Measurements from ENCODE around the gene NUP35. TPM values are rescaled to one million over a fixed set of nuclear protein-coding genes. Genes with fewer than 3 reads are reported as not detected.

The NUP35 gene
- total RNA-seq, 4 donors from 2014 or later, result 0.75 to 29.1 (median 8.0) TPM

DNA sequence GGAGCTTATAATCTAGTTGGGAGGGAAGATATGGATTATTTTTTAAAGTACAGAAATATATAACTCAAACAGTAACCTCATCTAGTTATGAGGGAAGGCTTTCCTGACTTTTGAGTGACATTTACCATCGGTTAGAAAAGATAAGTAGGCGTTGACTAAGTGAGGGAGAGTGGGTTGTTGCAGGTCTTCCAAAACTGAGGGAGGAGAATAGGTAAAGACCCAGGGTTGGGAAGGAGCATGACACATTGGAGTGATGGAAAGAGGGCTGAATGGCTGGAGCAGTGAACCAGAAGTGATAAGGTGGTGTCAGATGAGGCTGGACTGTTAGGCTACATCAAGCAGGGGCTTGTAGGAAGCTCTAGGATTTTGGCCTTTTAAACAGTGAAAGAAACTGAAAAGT lies 10.6 kb upstream of the NUP35 start:
- TF ChIP-seq, protein P1, sequence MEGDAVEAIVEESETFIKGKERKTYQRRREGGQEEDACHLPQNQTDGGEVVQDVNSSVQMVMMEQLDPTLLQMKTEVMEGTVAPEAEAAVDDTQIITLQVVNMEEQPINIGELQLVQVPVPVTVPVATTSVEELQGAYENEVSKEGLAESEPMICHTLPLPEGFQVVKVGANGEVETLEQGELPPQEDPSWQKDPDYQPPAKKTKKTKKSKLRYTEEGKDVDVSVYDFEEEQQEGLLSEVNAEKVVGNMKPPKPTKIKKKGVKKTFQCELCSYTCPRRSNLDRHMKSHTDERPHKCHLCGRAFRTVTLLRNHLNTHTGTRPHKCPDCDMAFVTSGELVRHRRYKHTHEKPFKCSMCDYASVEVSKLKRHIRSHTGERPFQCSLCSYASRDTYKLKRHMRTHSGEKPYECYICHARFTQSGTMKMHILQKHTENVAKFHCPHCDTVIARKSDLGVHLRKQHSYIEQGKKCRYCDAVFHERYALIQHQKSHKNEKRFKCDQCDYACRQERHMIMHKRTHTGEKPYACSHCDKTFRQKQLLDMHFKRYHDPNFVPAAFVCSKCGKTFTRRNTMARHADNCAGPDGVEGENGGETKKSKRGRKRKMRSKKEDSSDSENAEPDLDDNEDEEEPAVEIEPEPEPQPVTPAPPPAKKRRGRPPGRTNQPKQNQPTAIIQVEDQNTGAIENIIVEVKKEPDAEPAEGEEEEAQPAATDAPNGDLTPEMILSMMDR (IDR thresholded peaks at IDR 0.05), result no peak
- no peak for TF ChIP-seq EP300 (IDR thresholded peaks at IDR 0.05; ENCODE audit: low read depth)
- in situ Hi-C loops (cut with MboI; ENCODE audit: low pct_ligation_motif_present in 1 of 4, low pct_unique_long_range_greater_than_20kb in 1 of 4, low sequenced_read_pairs in 3 of 4) (no loop called here), intact Hi-C loops (cut with DNase I; ENCODE audit: low total_unique reads) (no loop called here)
- Histone ChIP-seq H3K4me3 (no peak overlapping the region), H3K27me3 (no peaks in the 10 kb centered on the region), H3K4me1 (no peaks in the 10 kb centered on the region), H3K27ac (no peak overlapping the region), H3K36me3 (no peaks in the 10 kb centered on the region), H3K9me3 (no peaks in the 10 kb centered on the region)
- DNase-seq, result no peak
- WGBS, 2 donors (ENCODE audit: low coverage in 1 of 2), result 63 to 67% methylated on average over 2 of the region's 2 CpGs

DNA sequence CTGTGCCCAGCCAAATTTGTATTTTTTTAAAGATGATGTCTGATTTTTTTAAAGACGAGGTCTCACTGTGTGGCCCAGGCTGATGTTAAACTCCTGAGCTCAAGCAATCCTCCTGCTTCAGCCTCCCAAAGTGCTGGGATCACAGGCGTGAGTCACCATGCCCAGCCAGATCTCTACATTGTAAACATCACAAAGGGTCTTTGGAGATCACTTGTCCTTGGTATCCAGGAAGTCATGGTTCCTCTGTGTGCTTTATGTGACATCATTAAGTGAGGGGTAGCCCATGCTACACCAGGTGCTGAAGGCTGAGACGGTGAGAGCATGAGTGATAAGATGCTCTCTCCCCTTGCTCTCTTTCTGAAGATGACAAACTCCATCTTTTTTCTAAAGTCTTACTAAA lies 7.0 kb upstream of the NUP35 start:
- intact Hi-C loops (cut with DNase I; ENCODE audit: low total_unique reads), result no loop called here
- H3K36me3 ChIP-seq, result no peaks in the 10 kb centered on the region
- H3K4me3 ChIP-seq, result no peak overlapping the region
- no peak for DNase-seq
- TF ChIP-seq POLR2A (IDR thresholded peaks at IDR 0.05) (no peak), EP300 (IDR thresholded peaks at IDR 0.05; ENCODE audit: low read depth) (no peak), POLR2AphosphoS5 (IDR thresholded peaks at IDR 0.05) (no peak)
- TF ChIP-seq, protein P1 (IDR thresholded peaks at IDR 0.05), result no peak
- in situ Hi-C loops (cut with MboI; ENCODE audit: low pct_ligation_motif_present in 1 of 4, low pct_unique_long_range_greater_than_20kb in 1 of 4, low sequenced_read_pairs in 3 of 4), result no loop called here
- 85 to 88% methylated on average over 1 to 3 of the region's 3 CpGs for WGBS, 2 donors (ENCODE audit: low coverage in 1 of 2)
- H3K4me1 ChIP-seq, result no peaks in the 10 kb centered on the region
- H3K9me3 ChIP-seq, result no peaks in the 10 kb centered on the region
- no peak overlapping the region for H3K27ac ChIP-seq
- H3K27me3 ChIP-seq, result no peaks in the 10 kb centered on the region

DNA sequence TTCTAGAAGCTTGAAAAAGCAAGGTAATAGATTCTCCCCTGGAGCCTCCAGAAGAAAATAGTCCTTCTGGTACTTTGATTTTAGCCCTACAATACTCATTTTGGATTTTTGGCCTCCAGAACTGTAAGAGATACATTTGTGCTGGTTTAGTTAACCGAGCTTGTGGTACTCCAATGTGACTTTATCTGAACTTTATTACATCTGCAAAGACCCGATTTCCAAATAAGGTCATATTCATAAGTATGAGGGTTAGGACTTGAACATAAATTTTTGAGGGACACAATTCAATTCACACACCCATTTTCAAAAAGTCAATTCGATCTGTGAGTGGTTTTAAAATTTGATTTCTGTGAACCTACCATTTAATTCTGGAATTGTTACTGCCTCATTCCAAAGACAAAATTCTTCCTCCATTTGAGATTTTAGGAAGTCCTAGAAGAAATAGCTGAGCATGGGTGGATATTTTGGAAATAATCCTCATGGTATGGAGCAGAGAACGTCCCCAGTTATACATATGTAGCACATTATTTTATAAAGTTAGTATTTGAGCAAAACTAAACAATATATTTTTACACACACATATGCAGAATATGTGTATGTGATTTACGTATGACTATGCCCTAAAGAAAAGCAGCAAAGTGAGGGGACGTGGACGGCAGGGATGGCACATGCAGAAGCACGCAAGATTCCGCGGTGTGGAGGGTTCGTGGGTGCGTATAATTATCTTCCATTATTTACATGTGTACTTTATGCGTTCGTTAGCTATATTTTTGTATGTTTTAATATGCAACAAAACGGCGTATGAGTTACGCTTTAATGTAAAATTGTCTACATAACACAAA lies 905 bp upstream of the NUP35 start:
- no peaks in the 10 kb centered on the region for H3K27me3 ChIP-seq
- no peak for DNase-seq
- peak overlapping the region; percentile 28 to 74 (median 70) for H3K4me3 ChIP-seq
- peaks cover 7 to 21% (median 13%) of the 10 kb centered on the region in 4 donors for H3K4me1 ChIP-seq
- intact Hi-C loops (cut with DNase I; ENCODE audit: low total_unique reads) (no loop called here), in situ Hi-C loops (cut with MboI; ENCODE audit: low pct_ligation_motif_present in 1 of 4, low pct_unique_long_range_greater_than_20kb in 1 of 4, low sequenced_read_pairs in 3 of 4) (no loop called here)
- TF ChIP-seq EP300 (IDR thresholded peaks at IDR 0.05; ENCODE audit: low read depth), result no peak
- TF ChIP-seq, protein P1 (IDR thresholded peaks at IDR 0.05), result no peak
- TF ChIP-seq POLR2A (IDR thresholded peaks at IDR 0.05), result no peak
- TF ChIP-seq POLR2AphosphoS5 (IDR thresholded peaks at IDR 0.05), result no peak
- peak overlapping the region; percentile 89 to 95 (median 93) for H3K27ac ChIP-seq
- 27 to 34% methylated on average over 16 to 17 of the region's 17 CpGs for whole genome bisulfite sequencing, 2 donors (ENCODE audit: low coverage in 1 of 2)
- no peaks in the 10 kb centered on the region for H3K9me3 ChIP-seq
- no peaks in the 10 kb centered on the region for H3K36me3 ChIP-seq

DNA sequence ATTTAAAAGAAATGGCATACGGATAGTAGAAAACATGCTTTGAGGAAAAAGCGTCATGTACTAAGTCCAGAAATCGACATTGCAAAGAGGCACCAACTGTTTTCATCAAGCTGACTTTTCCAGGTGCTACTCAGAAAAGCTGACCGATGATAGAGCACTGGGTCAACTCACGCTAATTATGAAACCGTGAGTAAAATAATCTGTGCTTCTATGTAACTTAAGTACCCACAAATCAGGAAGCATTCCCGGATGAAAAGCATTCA lies 353 bp upstream of the NUP35 start:
- no peak for DNase-seq
- Histone ChIP-seq H3K4me1 (peaks cover 7 to 21% (median 13%) of the 10 kb centered on the region in 4 donors), H3K27me3 (no peaks in the 10 kb centered on the region), H3K36me3 (peaks cover 0 to 5% (median 0%) of the 10 kb centered on the region in 4 donors), H3K9me3 (no peaks in the 10 kb centered on the region), H3K27ac (peak overlapping the region; percentile 89 to 95 (median 93)), H3K4me3 (peak overlapping the region; percentile 28 to 74 (median 70))
- intact Hi-C loops (cut with DNase I; ENCODE audit: low total_unique reads), result no loop called here
- in situ Hi-C loops (cut with MboI; ENCODE audit: low pct_ligation_motif_present in 1 of 4, low pct_unique_long_range_greater_than_20kb in 1 of 4, low sequenced_read_pairs in 3 of 4), result no loop called here
- TF ChIP-seq EP300 (IDR thresholded peaks at IDR 0.05; ENCODE audit: low read depth) (no peak), POLR2A (IDR thresholded peaks at IDR 0.05) (no peak), POLR2AphosphoS5 (IDR thresholded peaks at IDR 0.05) (no peak)
- TF ChIP-seq, protein P1 (IDR thresholded peaks at IDR 0.05), result no peak
- 3% methylated on average over 5 to 7 of the region's 7 CpGs for WGBS, 2 donors (ENCODE audit: low coverage in 1 of 2)

All from transverse colon (tissue), 4 donors.